ENCODE results near the gene CREB3L1. TPM values are rescaled to one million over a fixed set of nuclear protein-coding genes. Genes with fewer than 3 reads are reported as not detected.

CREB3L1 gene
- polyA plus RNA-seq, 3 donors, result 12.8 to 18.0 (median 13.8) TPM

DNA sequence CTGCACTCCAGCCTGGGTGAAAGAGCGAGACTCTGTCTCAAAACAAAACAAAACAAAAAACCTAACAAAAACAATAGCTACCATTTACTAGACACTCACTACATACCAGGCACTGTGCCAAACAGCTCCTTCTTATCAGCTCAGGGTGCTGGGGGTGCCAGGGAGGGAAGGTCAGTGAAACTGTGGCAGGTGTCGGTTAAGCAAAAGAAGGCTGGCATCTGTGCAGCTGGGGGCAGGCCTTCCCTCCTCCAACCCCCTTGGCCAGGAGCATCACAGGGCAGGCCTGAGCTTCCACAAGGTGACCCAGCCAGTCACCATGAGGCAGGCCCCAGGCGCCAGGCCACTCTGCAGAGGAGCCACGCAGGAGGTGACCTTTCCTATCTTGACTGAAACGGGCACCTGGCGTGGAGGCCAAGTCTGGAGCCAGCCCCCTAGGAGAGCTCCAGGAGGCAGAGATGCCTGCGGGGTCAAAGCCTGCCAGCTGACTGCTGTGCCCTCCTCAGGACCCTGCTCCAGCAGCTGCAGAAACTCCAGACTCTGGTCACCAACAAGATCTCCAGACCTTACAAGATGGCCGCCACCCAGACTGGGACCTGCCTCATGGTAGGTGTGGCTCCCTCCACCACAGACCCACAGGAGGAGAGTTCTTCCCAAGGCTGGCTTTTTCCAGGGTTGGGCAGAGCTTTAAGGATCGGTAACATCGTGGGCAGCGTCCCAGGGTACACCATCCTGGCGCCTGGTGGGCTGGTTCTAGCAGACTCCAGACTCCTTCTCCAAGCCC, 38.5 kb downstream of the CREB3L1 start:
- DNase-seq, result no peak

DNA sequence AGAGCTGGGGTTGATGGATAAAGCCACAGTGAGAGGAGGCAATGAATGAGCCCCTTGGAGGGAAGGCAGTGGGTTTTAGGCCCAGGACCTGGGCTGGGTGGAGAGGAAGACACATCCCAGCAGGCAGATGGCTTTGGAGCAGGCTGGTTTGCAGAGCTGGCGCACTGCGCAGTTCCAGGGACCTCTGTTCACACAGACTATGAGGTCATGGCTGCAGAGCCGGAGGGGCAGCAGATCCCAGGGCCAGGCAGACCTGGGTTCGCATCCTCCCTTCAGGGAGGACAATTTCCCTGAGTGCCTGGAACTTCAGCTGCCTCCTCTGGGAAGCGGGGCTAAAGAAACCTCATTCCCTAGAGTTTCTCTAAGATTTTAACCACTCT, 41.6 kb downstream of the CREB3L1 start:
- DNase-seq, result no peak

DNA sequence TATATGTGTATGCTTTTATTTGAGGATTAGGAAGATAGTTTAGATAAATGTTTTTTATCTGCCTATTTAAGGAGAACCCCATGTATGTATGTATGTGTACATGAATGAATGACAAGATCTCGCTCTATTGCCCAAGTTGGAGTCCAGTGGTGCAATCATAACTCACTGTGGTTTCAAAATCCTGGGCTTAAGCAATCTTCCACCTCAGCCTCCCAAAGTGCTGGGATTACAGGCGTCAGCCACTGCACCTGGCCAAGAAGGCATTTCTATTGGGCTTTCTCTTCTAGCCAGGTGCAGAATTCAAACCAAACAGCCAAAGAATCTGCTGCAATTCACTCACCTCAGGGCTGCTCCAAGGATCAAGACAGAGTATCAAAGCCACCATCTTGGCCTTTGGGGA, 44.3 kb downstream of the CREB3L1 start:
- no peak for DNase-seq

DNA sequence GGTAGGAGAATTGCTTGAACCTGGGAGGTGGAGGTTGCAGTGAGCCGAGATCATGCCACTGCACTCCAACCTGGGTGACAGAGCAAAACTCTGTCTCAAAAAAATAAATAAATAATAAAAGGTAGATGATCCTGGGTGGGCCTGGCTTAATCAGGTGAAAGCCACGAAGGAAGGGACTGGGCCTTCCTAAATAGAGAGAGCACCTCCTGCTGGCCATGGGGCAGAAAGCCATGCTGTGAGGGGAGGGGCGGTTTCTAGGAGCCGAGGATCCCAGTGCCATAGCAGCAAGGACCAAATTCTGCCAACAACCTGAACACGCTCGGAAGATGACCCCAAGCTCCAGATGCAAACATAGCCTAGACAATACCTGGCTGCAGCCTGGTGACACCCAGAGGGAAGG, 45.3 kb downstream of the CREB3L1 start:
- DNase-seq, result no peak

DNA sequence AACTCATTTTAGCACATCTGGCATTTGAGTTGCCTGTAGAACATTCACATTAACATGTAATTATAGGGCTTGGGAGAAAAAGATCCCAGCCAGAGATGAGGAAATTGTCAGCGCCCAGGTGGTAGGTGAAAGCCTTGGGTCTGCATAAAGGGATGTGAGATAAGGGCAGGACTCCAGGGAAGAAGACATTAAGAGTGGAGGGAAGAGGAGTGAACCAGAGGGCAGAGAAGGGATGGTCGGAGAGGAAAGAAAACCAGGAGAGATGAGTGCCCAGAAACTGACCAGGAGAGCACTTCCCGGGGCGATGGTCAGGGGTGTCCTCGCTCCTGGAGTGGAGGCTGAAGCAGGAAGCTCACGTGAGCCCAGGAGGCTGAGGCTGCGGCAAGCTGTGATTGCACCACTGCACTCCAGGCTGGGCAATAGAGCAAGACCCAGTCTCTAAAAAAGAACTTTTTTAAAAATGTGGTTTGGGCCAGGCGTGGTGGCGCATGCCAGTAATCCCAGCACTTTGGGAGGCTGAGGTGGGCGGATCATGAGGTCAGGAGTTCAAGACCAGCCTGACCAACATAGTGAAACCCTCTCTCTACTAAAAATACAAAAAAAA, 49.5 kb downstream of the CREB3L1 start:
- no peak for DNase-seq

DNA sequence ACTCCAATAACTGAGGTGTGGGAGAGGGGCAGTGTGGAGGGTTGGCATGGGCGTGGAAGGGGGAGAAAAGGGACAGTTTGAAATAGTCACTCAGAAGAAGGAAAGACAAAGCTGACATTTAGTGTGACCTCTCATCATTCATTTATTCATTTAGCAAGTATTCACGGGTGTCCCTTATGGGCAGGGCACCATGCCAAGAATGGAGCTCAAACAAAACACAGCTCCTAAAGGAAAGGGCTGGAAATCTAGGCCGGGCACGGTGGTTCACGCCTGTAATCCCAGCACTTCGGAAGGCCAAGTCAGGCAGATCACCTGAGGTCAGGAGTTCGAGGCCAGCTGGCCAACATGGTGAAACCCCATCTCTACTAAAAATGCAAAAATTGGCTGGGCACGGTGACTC, 50.4 kb downstream of the CREB3L1 start:
- DNase-seq, result no peak

DNA sequence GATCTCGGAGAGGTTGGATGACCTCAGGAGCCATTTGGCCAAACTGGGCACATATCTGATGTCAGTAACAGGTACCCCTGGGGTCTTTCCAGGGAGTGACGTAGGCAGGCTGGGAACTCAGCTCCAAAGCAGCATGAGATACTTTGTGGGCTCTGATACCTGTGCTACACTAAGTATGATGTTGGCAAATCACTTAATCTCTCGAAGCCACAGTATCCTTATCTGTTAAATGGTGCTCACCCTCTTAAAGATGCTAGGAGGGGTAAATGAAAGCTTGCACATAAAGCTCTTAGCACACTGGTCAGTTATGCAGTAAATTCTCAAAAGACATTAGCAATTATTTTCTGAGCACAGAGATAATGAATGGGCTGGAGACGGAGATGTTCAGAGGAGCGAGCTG, 52.7 kb downstream of the CREB3L1 start:
- no peak for DNase-seq

DNA sequence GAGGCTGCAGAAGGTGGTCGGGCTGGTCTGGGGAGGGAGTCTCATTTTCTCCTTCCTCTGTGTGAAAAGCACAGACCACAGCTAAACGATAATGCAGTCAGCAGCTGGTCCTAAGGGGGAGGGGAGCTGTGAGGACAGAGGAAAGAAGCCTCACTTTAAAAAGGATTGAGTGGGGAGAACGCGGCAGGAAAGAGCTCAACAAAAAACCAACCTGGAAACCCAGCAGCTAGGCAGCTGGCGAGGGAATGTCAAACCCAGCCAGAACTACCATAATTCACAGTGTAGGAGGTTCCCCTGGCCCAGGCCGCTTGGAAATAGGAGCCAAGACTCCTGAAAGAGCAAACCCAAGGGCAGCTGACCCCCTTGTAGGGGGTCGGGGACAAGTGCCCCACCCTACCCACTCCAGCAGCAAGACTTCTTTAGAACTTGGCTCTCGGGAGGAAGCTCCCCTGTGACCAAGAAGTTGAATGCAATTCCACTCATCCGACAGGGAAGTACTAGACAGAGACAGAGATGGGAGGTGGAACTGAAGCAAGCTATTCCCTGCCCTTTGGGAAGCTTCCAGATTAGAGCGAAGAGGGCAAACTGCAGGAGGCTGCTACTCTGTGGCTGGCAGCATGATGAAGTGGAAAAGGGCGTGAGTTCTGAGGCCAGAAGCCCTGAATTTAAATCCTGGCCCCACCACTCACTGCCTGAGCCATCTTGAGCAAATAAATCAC, 53.3 kb downstream of the CREB3L1 start:
- no peak for DNase-seq

DNA sequence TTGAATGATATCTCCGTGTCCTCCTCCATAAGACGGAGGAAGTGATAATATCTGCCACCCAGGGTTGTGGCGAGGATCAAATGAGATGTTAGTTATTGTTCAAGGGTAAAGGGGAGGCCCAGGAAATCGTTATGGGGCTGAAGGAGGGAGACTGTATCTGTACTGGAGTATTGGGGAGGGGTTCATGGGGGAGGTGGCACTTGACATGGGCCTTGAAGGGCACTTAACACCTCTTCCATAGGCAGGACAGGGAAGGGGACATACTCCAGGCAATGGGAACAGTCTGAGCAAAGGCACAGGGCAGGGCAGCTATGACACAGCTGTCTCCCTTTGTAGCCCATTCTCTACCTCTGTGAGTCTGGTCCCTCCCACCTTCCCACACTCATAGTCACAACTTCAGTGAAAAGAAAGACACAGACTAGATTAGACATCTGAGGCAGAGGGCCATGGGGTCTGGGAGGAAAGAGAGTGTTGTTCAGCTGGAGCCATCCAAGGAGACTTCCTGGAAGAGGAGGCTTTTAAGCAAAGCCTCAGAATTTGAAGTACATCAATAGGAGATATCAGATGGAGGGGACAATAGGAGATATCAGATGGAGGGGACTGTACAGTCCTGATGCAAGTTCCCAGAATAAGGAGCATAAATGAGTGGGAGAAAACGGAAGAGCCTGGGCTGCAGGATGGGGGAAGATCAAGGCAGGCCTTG, 54.0 kb downstream of the CREB3L1 start:
- DNase-seq, result no peak

DNA sequence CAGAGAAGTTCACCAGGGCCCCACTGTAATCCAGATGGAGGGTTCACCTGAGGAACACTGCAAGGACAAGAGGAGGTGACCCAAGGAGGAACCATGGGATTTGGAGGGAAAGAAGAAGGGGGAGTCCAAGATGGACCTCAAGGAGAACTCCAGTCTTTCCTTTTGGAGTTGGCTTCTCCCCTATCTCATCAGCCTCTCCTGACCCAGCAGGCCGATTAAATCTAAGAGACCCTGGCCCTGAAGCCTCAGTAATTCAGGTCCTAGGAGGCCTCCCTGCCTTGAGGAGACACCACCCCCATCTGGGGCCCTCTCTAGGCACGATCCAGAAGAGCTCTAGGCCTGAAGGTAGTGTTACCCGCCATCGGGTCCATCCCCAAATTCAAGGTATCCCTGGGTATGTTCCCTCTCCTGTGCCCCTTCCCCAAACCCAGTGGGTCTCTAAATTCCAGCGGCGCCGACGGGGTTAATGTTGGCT, 54.7 kb downstream of the CREB3L1 start:
- DNase-seq, result no peak

DNA sequence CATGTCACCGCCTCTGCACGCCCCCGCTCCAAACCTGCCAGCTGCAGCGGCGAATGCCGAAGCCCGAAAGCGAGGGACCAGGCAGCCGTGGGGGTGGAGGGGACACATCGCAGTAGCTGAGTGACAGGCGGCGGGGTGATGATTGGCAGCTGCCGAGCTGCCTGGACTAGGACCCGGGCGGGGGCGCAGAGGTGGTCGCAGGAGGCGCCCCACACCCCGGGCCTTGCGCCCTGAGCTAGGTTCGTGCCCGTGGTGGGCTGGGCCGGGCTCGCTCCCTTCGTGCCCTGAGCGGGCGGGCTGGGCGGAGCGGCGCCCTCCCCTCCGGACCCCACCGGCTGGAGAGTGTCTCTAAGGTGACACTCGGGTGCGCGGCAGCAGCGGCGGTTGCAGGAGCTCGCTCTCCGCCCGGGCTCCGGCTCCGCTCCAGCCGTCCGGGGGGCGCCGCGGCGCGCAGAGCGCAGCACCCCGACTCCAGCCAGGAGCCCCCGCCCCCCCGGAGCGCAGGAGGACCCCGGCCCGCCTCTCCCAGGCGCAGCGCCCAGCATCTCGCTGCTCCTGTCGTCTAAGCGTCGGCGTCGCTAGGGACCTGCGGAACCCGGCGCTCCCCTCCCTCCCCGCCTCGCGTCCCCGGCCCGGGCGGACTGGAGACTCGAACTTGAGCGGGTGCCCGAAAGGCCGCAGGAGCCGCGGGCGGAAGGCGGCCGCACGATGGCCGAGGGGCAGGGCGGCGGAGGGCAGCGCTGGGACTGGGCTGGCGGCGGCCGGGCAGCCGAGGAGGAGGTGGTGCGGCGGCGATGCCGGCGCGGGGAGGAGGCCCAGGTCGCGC, 55.3 kb downstream of the CREB3L1 start:
- DNase-seq, result no peak

DNA sequence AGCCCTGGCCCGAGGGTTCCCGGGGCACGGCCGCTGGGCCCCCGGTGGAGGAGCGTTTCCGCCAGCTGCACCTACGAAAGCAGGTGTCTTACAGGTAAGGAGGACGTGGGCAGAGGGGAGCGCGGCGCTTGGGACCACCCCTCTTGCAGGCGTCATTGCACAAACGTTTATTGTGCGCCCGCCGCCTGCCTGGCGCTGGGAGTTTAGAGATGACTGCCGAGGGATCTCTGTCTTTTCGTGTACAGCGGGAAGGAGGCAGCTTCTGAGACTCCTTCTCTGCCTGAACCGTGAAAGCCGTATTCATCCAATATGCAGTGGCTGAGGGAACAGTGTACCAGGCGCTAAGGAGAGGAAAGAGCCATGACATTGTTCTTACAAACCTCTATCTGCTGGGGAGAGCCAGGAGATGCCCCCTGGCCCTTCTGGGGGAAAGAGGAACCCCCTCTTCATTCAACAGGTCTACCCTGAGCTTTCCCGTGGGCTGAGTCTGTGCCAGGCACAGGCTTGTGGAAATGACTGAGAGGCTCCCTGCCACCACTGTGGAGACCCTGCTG, 56.0 kb downstream of the CREB3L1 start:
- no peak for DNase-seq

DNA sequence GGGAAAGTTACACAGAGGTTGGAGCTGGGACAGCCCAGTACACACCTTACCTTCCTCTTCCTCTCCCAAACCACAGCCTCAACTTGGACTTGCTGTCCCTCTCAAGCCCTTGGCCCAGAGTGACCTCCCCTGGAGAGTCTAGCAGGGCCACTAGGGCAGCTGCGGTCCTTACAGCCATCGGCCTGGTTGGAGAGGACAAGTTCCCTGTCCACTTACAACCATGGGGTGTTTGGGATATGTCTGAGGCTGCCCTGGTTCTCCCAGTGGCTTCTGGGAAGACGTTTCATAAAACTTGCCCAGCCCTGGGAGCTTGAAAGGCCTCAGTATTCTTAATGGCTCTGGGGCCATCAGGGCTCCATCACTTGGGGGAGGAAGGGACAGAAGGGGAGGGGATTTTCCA, 56.7 kb downstream of the CREB3L1 start:
- no peak for DNase-seq

DNA sequence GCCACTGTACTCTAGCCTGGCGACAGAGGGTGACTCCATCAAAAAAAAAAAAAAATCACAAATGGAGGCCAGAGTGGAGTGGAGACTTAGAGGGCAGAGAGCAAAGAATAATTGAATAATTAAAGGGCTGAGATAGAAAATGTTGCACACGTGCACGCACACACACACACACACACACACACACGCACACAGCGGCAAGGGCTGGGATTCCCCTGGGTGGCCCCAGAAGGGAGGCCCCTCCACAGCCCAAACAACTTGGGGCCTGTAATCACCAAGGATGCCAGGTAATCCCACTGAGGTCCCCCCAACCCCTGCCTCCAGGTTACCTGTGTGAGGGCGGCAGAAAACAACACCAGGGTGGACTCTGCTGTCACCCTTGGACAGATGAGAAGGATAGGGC, 57.8 kb downstream of the CREB3L1 start:
- DNase-seq, result no peak

DNA sequence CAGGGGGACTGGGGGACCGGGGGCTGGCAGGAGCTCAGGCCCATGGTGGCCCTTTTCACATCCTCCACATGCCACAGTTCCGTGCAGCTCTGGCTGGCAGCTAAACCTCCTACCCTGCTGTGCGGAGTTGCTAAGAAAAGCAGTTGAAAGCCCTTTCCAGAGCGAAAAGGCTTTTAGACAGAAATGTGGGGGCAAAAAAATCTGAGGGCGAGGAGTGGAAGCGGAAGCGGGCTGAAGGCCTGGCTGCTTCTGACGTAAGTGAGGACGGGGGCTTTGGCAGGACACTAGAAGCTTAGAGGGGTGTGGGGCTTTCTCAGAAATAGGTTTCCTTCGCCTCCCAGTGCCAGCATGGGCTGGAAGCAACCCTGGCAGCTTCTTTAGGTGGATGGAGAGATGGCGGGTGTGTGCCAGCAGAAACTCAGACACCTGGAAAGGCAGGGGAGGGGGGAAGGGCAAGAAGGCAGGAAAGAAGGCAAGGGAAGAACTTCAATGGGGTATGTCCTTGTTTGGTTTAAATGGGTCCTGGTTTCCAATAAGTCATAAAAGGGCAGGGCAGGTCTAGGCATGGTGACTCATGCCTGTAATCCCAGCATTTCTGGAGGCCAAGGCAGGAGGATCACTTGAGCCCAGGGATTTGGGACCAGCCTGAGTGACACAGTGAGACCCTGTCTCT, 58.6 kb downstream of the CREB3L1 start:
- DNase-seq, result no peak

DNA sequence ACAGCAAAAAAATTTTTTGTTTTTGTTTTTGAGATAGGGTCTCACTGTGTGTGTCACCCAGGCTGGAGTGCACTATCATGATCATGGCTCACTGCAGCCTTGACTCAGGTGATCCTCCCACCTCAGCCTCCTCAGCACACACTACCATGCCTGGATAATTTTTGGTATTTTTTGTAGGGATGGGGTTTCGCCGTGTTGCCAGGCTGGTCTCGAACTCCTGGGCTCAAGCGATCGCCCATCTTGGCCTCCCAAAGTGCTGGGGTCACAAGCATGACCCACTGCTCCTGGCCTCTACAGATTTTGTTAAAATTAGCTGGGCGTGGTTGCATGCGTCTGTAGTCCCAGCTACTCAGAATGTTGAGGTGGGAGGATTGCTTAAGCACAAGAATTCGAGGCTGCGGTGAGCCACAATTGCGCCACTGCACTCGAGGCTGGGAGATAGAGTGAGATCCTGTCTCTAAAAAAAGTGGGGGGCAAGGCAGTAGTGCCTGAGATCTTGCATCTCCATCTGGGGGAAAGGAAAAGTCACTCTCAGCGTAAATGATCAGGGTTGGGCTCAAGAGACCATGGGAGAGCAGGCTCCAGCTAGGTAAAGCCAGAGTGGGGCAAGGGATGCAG, 59.2 kb downstream of the CREB3L1 start:
- DNase-seq, result no peak

DNA sequence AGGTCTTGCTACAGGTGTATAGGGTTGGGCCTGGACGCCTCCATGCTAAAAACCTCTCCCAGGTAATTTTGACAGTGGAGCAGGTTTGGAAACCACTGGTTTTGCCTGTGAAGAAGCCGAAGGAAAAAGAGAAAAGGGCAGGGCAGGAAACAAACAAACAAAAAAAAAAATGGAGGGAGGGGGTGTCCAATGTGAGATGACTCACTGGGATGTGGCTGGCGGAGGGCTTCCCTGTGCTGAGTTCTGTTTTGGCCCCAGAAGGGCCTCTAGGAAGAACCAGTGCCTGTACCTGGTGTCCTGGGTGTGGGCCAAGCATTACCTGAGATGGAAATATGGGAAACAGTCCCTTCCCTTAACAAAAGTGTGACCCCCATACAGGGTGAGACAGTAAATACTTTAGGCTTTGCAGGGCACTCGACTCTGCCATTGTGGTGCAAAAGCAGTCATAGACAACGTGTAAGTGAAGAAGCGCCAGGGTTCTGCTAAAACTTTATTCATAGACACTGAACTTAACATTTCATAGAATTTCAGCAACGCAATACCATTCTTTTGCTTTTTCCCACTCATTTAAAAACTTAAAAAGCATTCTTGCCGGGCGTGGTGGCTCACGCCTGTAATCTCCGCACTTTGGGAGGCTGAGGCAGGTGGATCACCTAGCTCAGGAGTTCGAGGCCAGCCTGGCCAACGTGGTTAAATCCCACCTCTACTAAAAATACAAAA, 60.3 kb downstream of the CREB3L1 start:
- DNase-seq, result no peak

DNA sequence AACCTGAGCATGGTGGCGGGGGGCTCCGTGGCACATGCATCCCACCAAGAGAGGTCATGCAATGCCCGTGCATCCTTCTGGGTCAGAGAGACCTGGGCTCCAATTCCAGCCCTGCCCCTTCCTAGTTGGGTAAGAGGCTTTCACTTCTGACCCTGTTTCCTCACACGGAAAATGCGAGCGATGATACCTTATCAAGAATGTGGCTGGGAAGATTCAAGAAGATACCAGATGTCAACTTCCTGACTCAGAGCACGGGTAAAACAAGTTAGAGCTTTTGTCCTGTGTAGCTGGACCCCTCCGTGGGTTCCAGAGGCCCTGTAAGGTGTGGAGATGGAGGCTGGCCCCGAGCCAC, 61.1 kb downstream of the CREB3L1 start:
- no peak for DNase-seq

DNA sequence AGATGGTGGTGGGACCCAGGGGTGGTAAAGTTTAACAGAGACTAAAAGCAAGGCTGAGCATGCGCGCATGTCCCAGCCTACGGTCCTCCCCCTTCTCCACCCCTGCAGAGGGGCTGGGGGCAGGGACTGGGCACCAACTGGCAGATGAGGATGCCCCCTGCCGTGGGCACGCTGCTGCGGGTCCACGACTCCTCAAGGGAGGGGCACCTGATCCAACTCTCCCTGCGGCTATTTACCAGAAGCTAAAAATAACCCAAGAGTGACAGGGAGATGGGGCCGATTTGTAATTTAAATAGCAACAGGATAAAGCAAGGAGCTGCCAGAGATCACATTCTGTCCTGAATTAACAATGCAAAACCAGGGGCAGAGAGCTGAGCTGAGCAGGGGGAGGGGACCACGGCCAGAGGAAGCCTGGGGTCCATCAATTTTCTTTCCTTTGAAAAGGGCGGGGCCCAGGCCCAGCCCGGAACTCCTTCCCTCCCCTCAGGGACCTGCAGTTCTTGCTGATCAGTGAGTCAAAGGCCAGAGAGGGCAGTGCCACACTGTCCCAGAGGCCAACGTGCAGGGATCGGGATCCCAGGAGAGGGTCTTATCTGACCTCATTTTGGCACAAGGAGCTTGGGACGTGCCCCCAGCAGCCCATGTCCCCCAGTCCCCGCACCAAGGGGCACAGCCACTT, 61.7 kb downstream of the CREB3L1 start:
- DNase-seq, result no peak
